Measurements from ENCODE around the gene TMEM238. TPM values are rescaled to one million over a fixed set of nuclear protein-coding genes. Genes with fewer than 3 reads are reported as not detected.
A peak's percentile ranks its signal among the peaks of the same experiment; 100 is the strongest.

Gene TMEM238
- total and polyA plus RNA-seq, 2 experiments from 2014 or later = 0.97 TPM; not detected in 1

GRCh38 chr19:55385724-55386492 lies 1.8 kb upstream of the TMEM238 start, which contains the start of gene RPL28:
Gene RPL28, plus strand, starts transcription at chr19:55385932. Its CDS starts 426 bp downstream, at chr19:55386358.
- Histone ChIP-seq H3K4me1 (ENCODE audit: insufficient read depth) (peaks cover 33% of the 10 kb centered on the region), H2AFZ (peak within 1 kb of the TSS; percentile 91), H3K36me3 (ENCODE audit: low read depth) (peaks cover 27% of the 10 kb centered on the region; the same call in 1 of the 2 replicates), H4K20me1 (ENCODE audit: insufficient read depth) (peaks cover 16% of the 10 kb centered on the region; the same call in 1 of the 2 replicates), H3K9ac (peak within 1 kb of the TSS; percentile 92), H3K4me2 (ENCODE audit: unreplicated experiment) (peak within 1 kb of the TSS; percentile 95), H3K9me3 (ENCODE audit: low read depth) (no peaks in the 10 kb centered on the region), H3K9me2 (ENCODE audit: insufficient read depth) (no peaks in the 10 kb centered on the region), H3K27me3 (replicated peaks; ENCODE audit: insufficient read depth) (no peaks in the 10 kb centered on the region), H3K79me2 (ENCODE audit: insufficient read depth) (peaks cover 49% of the 10 kb centered on the region), H3K27ac (peak within 1 kb of the TSS; percentile 71), H3K4me3 (peak within 1 kb of the TSS; percentile 94), H3F3A (ENCODE audit: insufficient read depth) (peaks cover 22% of the 10 kb centered on the region)
- WGBS, 2 experiments (ENCODE audit: low coverage in 1 of 2, low lambda C conversion rate in 2 of 2, missing lambda C conversion rate in 2 of 2) = 1% methylated on average over 66 of the region's 68 CpGs
- in situ Hi-C loops (cut with MboI) = no loop called here
- DNase-seq = peak; percentile 99
- TF ChIP-seq EZH2 (IDR thresholded peaks at IDR 0.05; ENCODE audit: insufficient read depth, poor library complexity, severe bottlenecking) (no peak), EZH2phosphoT487 (IDR thresholded peaks at IDR 0.05; ENCODE audit: insufficient read depth, low read depth) (no peak)

- Histone ChIP-seq H3K27me3 (replicated peaks; ENCODE audit: insufficient read depth) (no peaks in the 10 kb centered on the region), H3K9ac (peak overlapping the region; percentile 92), H3K4me3 (peak overlapping the region; percentile 94), H3F3A (ENCODE audit: insufficient read depth) (peaks cover 15% of the 10 kb centered on the region), H3K27ac (peak overlapping the region; percentile 71), H3K79me2 (ENCODE audit: insufficient read depth) (peaks cover 42% of the 10 kb centered on the region), H4K20me1 (ENCODE audit: insufficient read depth) (peaks cover 16% of the 10 kb centered on the region; the same call in 1 of the 2 replicates), H3K9me2 (ENCODE audit: insufficient read depth) (no peaks in the 10 kb centered on the region), H2AFZ (peak overlapping the region; percentile 91), H3K4me2 (ENCODE audit: unreplicated experiment) (peak overlapping the region; percentile 88), H3K36me3 (ENCODE audit: low read depth) (peaks cover 27% of the 10 kb centered on the region; the same call in 1 of the 2 replicates), H3K9me3 (ENCODE audit: low read depth) (no peaks in the 10 kb centered on the region), H3K4me1 (ENCODE audit: insufficient read depth) (peaks cover 33% of the 10 kb centered on the region)
- TF ChIP-seq EZH2 (IDR thresholded peaks at IDR 0.05; ENCODE audit: insufficient read depth, poor library complexity, severe bottlenecking) = no peak
- TF ChIP-seq EZH2phosphoT487 (IDR thresholded peaks at IDR 0.05; ENCODE audit: insufficient read depth, low read depth) = no peak
- WGBS, 2 experiments (ENCODE audit: low coverage in 1 of 2, low lambda C conversion rate in 2 of 2, missing lambda C conversion rate in 2 of 2) = 11% methylated on average over 33 to 34 of the region's 34 CpGs
- DNase-seq = peak; percentile 96
- in situ Hi-C loops (cut with MboI) = no loop called here
Observed at GRCh38 chr19:55384920-55385723, 1.0 kb upstream of the TMEM238 start.

- H3K27me3 ChIP-seq (replicated peaks; ENCODE audit: insufficient read depth) = no peaks in the 10 kb centered on the region
- no peak overlapping the region for H3K27ac ChIP-seq
- no peak for TF ChIP-seq EZH2phosphoT487 (IDR thresholded peaks at IDR 0.05; ENCODE audit: insufficient read depth, low read depth)
- TF ChIP-seq EZH2 (IDR thresholded peaks at IDR 0.05; ENCODE audit: insufficient read depth, poor library complexity, severe bottlenecking) = no peak
- H3K9me3 ChIP-seq (ENCODE audit: low read depth) = no peaks in the 10 kb centered on the region
- peak; percentile 86 for DNase-seq
- 5 to 6% methylated on average over 57 to 87 of the region's 88 CpGs for WGBS, 2 experiments (ENCODE audit: low coverage in 1 of 2, low lambda C conversion rate in 2 of 2, missing lambda C conversion rate in 2 of 2)
- peak overlapping the region; percentile 91 for H2AFZ ChIP-seq
- no peaks in the 10 kb centered on the region for H3K9me2 ChIP-seq (ENCODE audit: insufficient read depth)
- H3K4me3 ChIP-seq = peak overlapping the region; percentile 94
- H3F3A ChIP-seq (ENCODE audit: insufficient read depth) = peaks cover 4% of the 10 kb centered on the region; the same call in 1 of the 2 replicates
- peaks cover 27% of the 10 kb centered on the region for H3K4me1 ChIP-seq (ENCODE audit: insufficient read depth)
- peak overlapping the region; percentile 62 for H3K4me2 ChIP-seq (ENCODE audit: unreplicated experiment)
- H4K20me1 ChIP-seq (ENCODE audit: insufficient read depth) = peaks cover 12% of the 10 kb centered on the region; the same call in 1 of the 2 replicates
- peaks cover 27% of the 10 kb centered on the region for H3K79me2 ChIP-seq (ENCODE audit: insufficient read depth)
- H3K36me3 ChIP-seq (ENCODE audit: low read depth) = peaks cover 16% of the 10 kb centered on the region; the same call in 1 of the 2 replicates
- in situ Hi-C loops (cut with MboI) = no loop called here
- H3K9ac ChIP-seq = peak overlapping the region; percentile 47
Observed at GRCh38 chr19:55383279-55384130, 587 bp downstream of the TMEM238 start.
